Panc1 (cell line): ENCODE data around the gene PIAS4. TPM values are rescaled to one million over a fixed set of nuclear protein-coding genes. Genes with fewer than 3 reads are reported as not detected.
"Not testable (repeated sequence)": the region's sequence is repeated elsewhere in the genome, so short reads cannot be mapped to it uniquely, and the experiment has no call there.

Source experiments
- ATAC-seq: fragments of 200-7000 bp; cut with Tn5 transposase; 2 replicates; pipeline ENCODE4 v1.9.1; 2020; ENCODE audit warnings: mild to moderate bottlenecking, moderate library complexity
- BruUV-seq: library from RNA; stranded (reverse); fragments of 400-500 nt; replicated peaks from 2 replicates; lab custom pipeline; 2021; lab: Mats Ljungman, UMichigan
- CTCF ChIA-PET: fragments of 300-600 bp; sonication (Branson Sonifier 250); formaldehyde crosslinking; loops from one replicate; lab custom pipeline; 2022; ENCODE audit warnings: antibody characterized with exemption; lab: Charles Lee
- POLR2A ChIA-PET: fragments of 300-600 bp; sonication (Branson Sonifier 250); formaldehyde crosslinking; loops from one replicate; lab custom pipeline; 2022; ENCODE audit warnings: antibody characterized with exemption; lab: Charles Lee
- DNase-seq: peaks from one replicate; pipeline ENCODE4 v3.0.0-alpha.2; 2010; ENCODE audit warnings: low read depth, low spot score
- H3K27ac ChIP-seq: 2 replicates; pipeline ENCODE4 v1.5.1; 2011; ENCODE audit warnings: mild to moderate bottlenecking, low read length, inconsistent platforms
- H3K27me3 ChIP-seq: fragments of 200-500 bp; sonication (Bioruptor generic); 2 replicates; pipeline ENCODE4 v1.6.0; 2014; ENCODE audit warnings: low read length, inconsistent platforms; ENCODE audit not compliant: control insufficient read depth, insufficient read depth
- H3K36me3 ChIP-seq: fragments of 200-500 bp; sonication (Bioruptor generic); 2 replicates; pipeline ENCODE4 v1.5.1; 2014; ENCODE audit warnings: inconsistent platforms, mild to moderate bottlenecking, low read length, moderate library complexity; ENCODE audit not compliant: control insufficient read depth, insufficient read depth
- H3K4me1 ChIP-seq: 2 replicates; pipeline ENCODE4 v1.5.1; 2011; ENCODE audit warnings: inconsistent platforms, mild to moderate bottlenecking, low read length, moderate library complexity; ENCODE audit not compliant: control insufficient read depth, insufficient read depth
- H3K4me3 ChIP-seq, 2 experiments: 2 replicates each; pipeline ENCODE4 v1.5.1; 2011 to 2012; ENCODE audit warnings: low read depth in 2 of 2, low read length in 2 of 2, mild to moderate bottlenecking in 2 of 2, inconsistent platforms in 1 of 2, moderate library complexity in 1 of 2
- H3K9me3 ChIP-seq: fragments of 200-500 bp; sonication (Bioruptor generic); 2 replicates; pipeline ENCODE4 v1.5.1; 2014; ENCODE audit warnings: low read depth, mild to moderate bottlenecking, inconsistent platforms, low read length, moderate library complexity; ENCODE audit not compliant: control insufficient read depth, insufficient read depth
- POLR2AphosphoS5 ChIP-seq: IDR thresholded peaks from 2 replicates; pipeline ENCODE4 v1.6.1; 2012; ENCODE audit warnings: mild to moderate bottlenecking, low read depth, low read length, moderate library complexity
- SIN3A ChIP-seq: IDR thresholded peaks from 2 replicates; pipeline ENCODE4 v1.6.1; 2012; ENCODE audit warnings: low read depth, mild to moderate bottlenecking, low read length, moderate library complexity, borderline replicate concordance; ENCODE audit not compliant: insufficient read depth
- TCF7L2 ChIP-seq: IDR thresholded peaks from 2 replicates; pipeline ENCODE4 v1.6.1; 2011; ENCODE audit warnings: mild to moderate bottlenecking, low read depth, low read length, inconsistent platforms
- in situ Hi-C: cut with HindIII; loops from 2 replicates; pipeline ENCODE4 v1.10.0; 2016; ENCODE audit warnings: low sequenced_read_pairs, low pct_unique_long_range_greater_than_20kb
- intact Hi-C: fragments of 100-400 bp; cut with micrococcal nuclease; formaldehyde crosslinking; loops from one replicate; pipeline ENCODE4 v1.10.0; 2022; ENCODE audit not compliant: unreplicated experiment
- total RNA-seq: library from RNA; stranded (reverse); gene quantifications from one replicate; pipeline ENCODE4 v1.2.1, GENCODE V29; 2021; ENCODE audit not compliant: unreplicated experiment
- TF ChIP-seq, protein P1 (sequence below): fragments of 450-650 bp; IDR thresholded peaks from 2 replicates; pipeline ENCODE4 v1.5.1; 2017; ENCODE audit warnings: mild to moderate bottlenecking
- TF ChIP-seq, protein P2 (sequence below), 2 experiments: IDR thresholded peaks; 2 replicates each; pipeline ENCODE4 v1.6.1; 2011 to 2012; ENCODE audit warnings: low read depth in 2 of 2, control low read depth in 1 of 2, low read length in 1 of 2, mild to moderate bottlenecking in 1 of 2, moderate library complexity in 1 of 2; ENCODE audit not compliant: insufficient read depth in 1 of 2

PIAS4 gene
- total RNA-seq, 1 experiment from 2014 or later, result 36.7 TPM

GRCh38 chr19:3964256-3965194 lies 43.0 kb upstream of the PIAS4 start:
- ATAC-seq (no peak), DNase-seq (no peak)
- intact Hi-C loops, result no loop called here
- Histone ChIP-seq H3K9me3 (no peaks in the 10 kb centered on the region), H3K27ac (no peak overlapping the region), H3K36me3 (peaks cover 3% of the 10 kb centered on the region), H3K27me3 (no peaks in the 10 kb centered on the region), H3K4me1 (peaks cover 11% of the 10 kb centered on the region), H3K4me3 (no peak overlapping the region)
- in situ Hi-C loops, result no loop called here
- CTCF ChIA-PET, result no interaction called here
- no TSS peak for BruUV-seq
- TF ChIP-seq, protein P1, sequence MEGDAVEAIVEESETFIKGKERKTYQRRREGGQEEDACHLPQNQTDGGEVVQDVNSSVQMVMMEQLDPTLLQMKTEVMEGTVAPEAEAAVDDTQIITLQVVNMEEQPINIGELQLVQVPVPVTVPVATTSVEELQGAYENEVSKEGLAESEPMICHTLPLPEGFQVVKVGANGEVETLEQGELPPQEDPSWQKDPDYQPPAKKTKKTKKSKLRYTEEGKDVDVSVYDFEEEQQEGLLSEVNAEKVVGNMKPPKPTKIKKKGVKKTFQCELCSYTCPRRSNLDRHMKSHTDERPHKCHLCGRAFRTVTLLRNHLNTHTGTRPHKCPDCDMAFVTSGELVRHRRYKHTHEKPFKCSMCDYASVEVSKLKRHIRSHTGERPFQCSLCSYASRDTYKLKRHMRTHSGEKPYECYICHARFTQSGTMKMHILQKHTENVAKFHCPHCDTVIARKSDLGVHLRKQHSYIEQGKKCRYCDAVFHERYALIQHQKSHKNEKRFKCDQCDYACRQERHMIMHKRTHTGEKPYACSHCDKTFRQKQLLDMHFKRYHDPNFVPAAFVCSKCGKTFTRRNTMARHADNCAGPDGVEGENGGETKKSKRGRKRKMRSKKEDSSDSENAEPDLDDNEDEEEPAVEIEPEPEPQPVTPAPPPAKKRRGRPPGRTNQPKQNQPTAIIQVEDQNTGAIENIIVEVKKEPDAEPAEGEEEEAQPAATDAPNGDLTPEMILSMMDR, result no peak
- TF ChIP-seq, protein P2, sequence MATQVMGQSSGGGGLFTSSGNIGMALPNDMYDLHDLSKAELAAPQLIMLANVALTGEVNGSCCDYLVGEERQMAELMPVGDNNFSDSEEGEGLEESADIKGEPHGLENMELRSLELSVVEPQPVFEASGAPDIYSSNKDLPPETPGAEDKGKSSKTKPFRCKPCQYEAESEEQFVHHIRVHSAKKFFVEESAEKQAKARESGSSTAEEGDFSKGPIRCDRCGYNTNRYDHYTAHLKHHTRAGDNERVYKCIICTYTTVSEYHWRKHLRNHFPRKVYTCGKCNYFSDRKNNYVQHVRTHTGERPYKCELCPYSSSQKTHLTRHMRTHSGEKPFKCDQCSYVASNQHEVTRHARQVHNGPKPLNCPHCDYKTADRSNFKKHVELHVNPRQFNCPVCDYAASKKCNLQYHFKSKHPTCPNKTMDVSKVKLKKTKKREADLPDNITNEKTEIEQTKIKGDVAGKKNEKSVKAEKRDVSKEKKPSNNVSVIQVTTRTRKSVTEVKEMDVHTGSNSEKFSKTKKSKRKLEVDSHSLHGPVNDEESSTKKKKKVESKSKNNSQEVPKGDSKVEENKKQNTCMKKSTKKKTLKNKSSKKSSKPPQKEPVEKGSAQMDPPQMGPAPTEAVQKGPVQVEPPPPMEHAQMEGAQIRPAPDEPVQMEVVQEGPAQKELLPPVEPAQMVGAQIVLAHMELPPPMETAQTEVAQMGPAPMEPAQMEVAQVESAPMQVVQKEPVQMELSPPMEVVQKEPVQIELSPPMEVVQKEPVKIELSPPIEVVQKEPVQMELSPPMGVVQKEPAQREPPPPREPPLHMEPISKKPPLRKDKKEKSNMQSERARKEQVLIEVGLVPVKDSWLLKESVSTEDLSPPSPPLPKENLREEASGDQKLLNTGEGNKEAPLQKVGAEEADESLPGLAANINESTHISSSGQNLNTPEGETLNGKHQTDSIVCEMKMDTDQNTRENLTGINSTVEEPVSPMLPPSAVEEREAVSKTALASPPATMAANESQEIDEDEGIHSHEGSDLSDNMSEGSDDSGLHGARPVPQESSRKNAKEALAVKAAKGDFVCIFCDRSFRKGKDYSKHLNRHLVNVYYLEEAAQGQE (IDR thresholded peaks at IDR 0.05; ENCODE audit: insufficient read depth in 1 of 2, low read depth in 2 of 2, low read length in 1 of 2), result no peak
- TF ChIP-seq TCF7L2, result no peak
- POLR2A ChIA-PET, result no interaction called here

- BruUV-seq, result no TSS peak
- H3K36me3 ChIP-seq, result peaks cover 3% of the 10 kb centered on the region
- no peaks in the 10 kb centered on the region for H3K9me3 ChIP-seq
- H3K27ac ChIP-seq, result no peak overlapping the region
- TF ChIP-seq, protein P1, result no peak
- no peak for TF ChIP-seq POLR2AphosphoS5
- no peak for TF ChIP-seq TCF7L2
- no peak for TF ChIP-seq SIN3A
- TF ChIP-seq, protein P2 (IDR thresholded peaks at IDR 0.05; ENCODE audit: insufficient read depth in 1 of 2, low read depth in 2 of 2, low read length in 1 of 2), result no peak
- ChIA-PET POLR2A (no interaction called here), CTCF (no interaction called here)
- in situ Hi-C loops, result no loop called here
- ATAC-seq (no peak), DNase-seq (no peak)
- H3K4me1 ChIP-seq, result peaks cover 14% of the 10 kb centered on the region
- intact Hi-C loops, result no loop called here
- H3K27me3 ChIP-seq, result no peaks in the 10 kb centered on the region
- H3K4me3 ChIP-seq, result no peak overlapping the region
Observed at GRCh38 chr19:3966051-3967017, 41.2 kb upstream of the PIAS4 start.

GRCh38 chr19:3967983-3968382 lies 39.6 kb upstream of the PIAS4 start:
- intact Hi-C loops, H3K4me3 ChIP-seq, POLR2A ChIA-PET: not testable (repeated sequence)

More at GRCh38 chr19:3967983-3968382, 39.6 kb upstream of the PIAS4 start:
- CTCF ChIA-PET, result interaction anchor here (0.6 to 1.5 kb wide), 2 partner anchors 20 to 119 kb away, joined by 3 to 4 read pairs; no protein-coding TSS in a partner anchor
- peak overlapping the region; percentile 25; the same call in 1 of the 2 replicates for H3K27ac ChIP-seq
- H3K27me3 ChIP-seq, H3K36me3 ChIP-seq, in situ Hi-C loops, DNase-seq, ATAC-seq, H3K9me3 ChIP-seq, BruUV-seq: not testable (repeated sequence)
- H3K4me1 ChIP-seq, result peaks cover 14% of the 10 kb centered on the region
